Neuronal stem cell (in vitro differentiated cells): Measurements from ENCODE around the gene C17orf113.
"Not testable (repeated sequence)": the region's sequence is repeated elsewhere in the genome, so short reads cannot be mapped to it uniquely, and the experiment has no call there.

Experiments
- DNase-seq: peaks from one replicate; pipeline ENCODE4 v3.0.0-alpha.2; 2013; ENCODE audit warnings: low spot score
- H2AFZ ChIP-seq: one replicate; pipeline ENCODE4 v1.6.1; 2013; ENCODE audit warnings: mild to moderate bottlenecking, low read length, inconsistent platforms
- H2AK5ac ChIP-seq: 2 replicates; pipeline ENCODE4 v1.6.1; 2013; ENCODE audit warnings: low read depth, mild to moderate bottlenecking, inconsistent platforms, low read length, moderate library complexity, mixed read lengths
- H2BK120ac ChIP-seq: 2 replicates; pipeline ENCODE4 v1.6.1; 2013; ENCODE audit warnings: low read depth, mild to moderate bottlenecking, inconsistent platforms, low read length, moderate library complexity, mixed read lengths
- H2BK12ac ChIP-seq: one replicate; pipeline ENCODE4 v1.6.1; 2013; ENCODE audit warnings: low read length, inconsistent platforms
- H2BK15ac ChIP-seq: 2 replicates; pipeline ENCODE4 v1.6.1; 2013; ENCODE audit warnings: mild to moderate bottlenecking, low read length, inconsistent platforms, mixed read lengths
- H2BK5ac ChIP-seq: one replicate; pipeline ENCODE4 v1.6.1; 2013; ENCODE audit warnings: inconsistent platforms, mild to moderate bottlenecking, low read length, moderate library complexity
- H3K14ac ChIP-seq: one replicate; pipeline ENCODE4 v1.6.1; 2013; ENCODE audit warnings: low read length, inconsistent platforms
- H3K18ac ChIP-seq: 2 replicates; pipeline ENCODE4 v1.6.1; 2013; ENCODE audit warnings: low read length, inconsistent platforms
- H3K23ac ChIP-seq: 2 replicates; pipeline ENCODE4 v1.6.1; 2013; ENCODE audit warnings: low read depth, mild to moderate bottlenecking, mixed read lengths, low read length, inconsistent platforms; ENCODE audit not compliant: poor library complexity
- H3K27ac ChIP-seq: replicated peaks from 3 replicates; pipeline ENCODE4 v1.5.1; 2013; ENCODE audit warnings: low read length, inconsistent platforms
- H3K27me3 ChIP-seq, 3 experiments: 2 replicates each; pipeline ENCODE4 v1.6.1; 2013; ENCODE audit warnings: low read length in 3 of 3, mild to moderate bottlenecking in 2 of 3, inconsistent platforms in 1 of 3, low read depth in 1 of 3, mixed read lengths in 1 of 3, moderate library complexity in 1 of 3; ENCODE audit not compliant: control insufficient read depth in 3 of 3, insufficient read depth in 3 of 3
- H3K36me3 ChIP-seq, 2 donors: replicated peaks in 1 of 2; 2 replicates each; pipeline ENCODE4 v1.6.1; 2013; ENCODE audit warnings: low read length in 2 of 2; ENCODE audit not compliant: control insufficient read depth in 2 of 2, insufficient read depth in 2 of 2
- H3K4ac ChIP-seq: 2 replicates; pipeline ENCODE4 v1.6.1; 2013; ENCODE audit warnings: inconsistent platforms, mild to moderate bottlenecking, low read length, moderate library complexity
- H3K4me1 ChIP-seq, 2 donors: 1 replicate in 1 of 2; 2 replicates in 1 of 2; pipeline ENCODE4 v1.6.1; 2013; ENCODE audit warnings: low read length in 2 of 2, low read depth in 1 of 2; ENCODE audit not compliant: control insufficient read depth in 2 of 2, insufficient read depth in 1 of 2
- H3K4me2 ChIP-seq: one replicate; pipeline ENCODE4 v1.6.1; 2013; ENCODE audit warnings: mild to moderate bottlenecking, low read length, inconsistent platforms; ENCODE audit not compliant: insufficient read depth, poor library complexity, severe bottlenecking
- H3K4me3 ChIP-seq, 2 donors: 2 replicates each; pipeline ENCODE4 v1.5.1; 2013; ENCODE audit warnings: low read length in 2 of 2, mild to moderate bottlenecking in 2 of 2, inconsistent platforms in 1 of 2, moderate library complexity in 1 of 2
- H3K79me1 ChIP-seq: one replicate; pipeline ENCODE4 v1.6.1; 2013; ENCODE audit warnings: low read depth, mild to moderate bottlenecking, inconsistent platforms, low read length, moderate library complexity
- H3K9ac ChIP-seq: one replicate; pipeline ENCODE4 v1.6.1; 2013; ENCODE audit warnings: mild to moderate bottlenecking, low read depth, low read length, inconsistent platforms; ENCODE audit not compliant: poor library complexity
- H3K9me3 ChIP-seq, 2 donors: replicated peaks in 1 of 2; 2 replicates each; pipeline versions ENCODE3 to v1.6.1; 2013; ENCODE audit warnings: low read length in 2 of 2, mild to moderate bottlenecking in 2 of 2, inconsistent platforms in 1 of 2, low read depth in 1 of 2, mixed read lengths in 1 of 2, moderate library complexity in 1 of 2; ENCODE audit not compliant: control insufficient read depth in 2 of 2, insufficient read depth in 1 of 2
- H4K8ac ChIP-seq: one replicate; pipeline ENCODE4 v1.6.1; 2013; ENCODE audit warnings: low read depth, mild to moderate bottlenecking, inconsistent platforms, low read length, moderate library complexity
- H4K91ac ChIP-seq: one replicate; pipeline ENCODE4 v1.6.1; 2013; ENCODE audit warnings: low read length, low read depth, mild to moderate bottlenecking, inconsistent platforms; ENCODE audit not compliant: poor library complexity
- WGBS, 2 donors: extraction: QIAGEN DNeasy Blood & Tissue Kit; methylation state at CpG; one replicate each; pipeline ENCODE4 v1.1.7; 2013; ENCODE audit warnings: missing lambda C conversion rate in 2 of 2, mixed read lengths in 1 of 2; ENCODE audit not compliant: insufficient read length in 2 of 2, insufficient replicate concordance in 1 of 2; ENCODE audit errors: extremely low coverage in 2 of 2; 5-methylcytosine and 5-hydroxymethylcytosine counted together

C17orf113 gene

DNA sequence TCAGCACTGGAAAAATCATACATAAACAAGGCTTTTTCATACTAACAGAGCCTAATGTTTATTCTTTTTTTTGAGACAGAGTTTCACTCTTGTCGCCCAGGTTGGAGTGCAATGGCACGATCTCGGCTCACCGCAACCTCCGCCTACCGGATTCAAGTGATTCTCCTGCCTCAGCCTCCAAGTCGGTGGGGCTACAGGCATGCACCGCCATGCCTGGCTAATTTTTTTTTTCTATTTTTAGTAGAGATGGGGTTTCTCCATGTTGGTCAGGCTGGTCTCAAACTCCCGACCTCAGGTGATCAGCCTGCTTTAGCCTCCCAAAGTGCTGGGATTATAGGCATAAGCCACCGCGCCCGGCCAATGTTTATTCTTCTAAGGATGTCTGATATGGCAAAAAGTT lies 36.7 kb downstream of the C17orf113 start:
- H3K14ac ChIP-seq, H3K4me2 ChIP-seq, H4K8ac ChIP-seq, H3K27ac ChIP-seq, H3K4ac ChIP-seq, H2AFZ ChIP-seq, H3K9ac ChIP-seq, DNase-seq, H3K27me3 ChIP-seq, H3K4me3 ChIP-seq, H2BK15ac ChIP-seq, H2BK12ac ChIP-seq, H3K18ac ChIP-seq, H2AK5ac ChIP-seq, H3K23ac ChIP-seq, H3K4me1 ChIP-seq, H2BK120ac ChIP-seq, H4K91ac ChIP-seq, H2BK5ac ChIP-seq, H3K9me3 ChIP-seq: not testable (repeated sequence)
- Histone ChIP-seq H3K79me1 (peaks cover 13% of the 10 kb centered on the region), H3K36me3 (peaks cover 3 to 39% of the 10 kb centered on the region in 2 donors)
- WGBS, 2 donors: no CpG with 5 or more reads among the region's 12 CpGs

DNA sequence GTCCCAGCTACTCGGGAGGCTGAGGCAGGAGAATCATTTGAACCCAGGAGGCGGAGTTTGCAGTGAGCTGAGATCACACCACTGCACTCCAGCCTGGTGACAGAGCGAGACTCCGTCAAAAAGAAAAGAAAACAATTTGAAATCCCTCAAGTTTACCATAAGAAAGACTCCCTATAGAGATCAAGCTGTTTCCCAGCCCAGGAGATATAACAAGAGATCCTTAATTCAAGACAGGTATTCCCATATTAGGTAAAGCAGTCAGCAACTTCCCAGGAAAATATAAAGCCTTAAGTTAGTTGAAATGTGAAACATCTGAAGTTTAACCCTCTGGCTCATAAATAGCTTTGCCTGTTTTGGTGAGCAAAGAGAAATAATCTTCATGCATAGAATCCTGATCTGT lies 38.0 kb downstream of the C17orf113 start:
- not testable (repeated sequence) for H3K4ac ChIP-seq, DNase-seq, H3K9me3 ChIP-seq, H2BK120ac ChIP-seq, H2AK5ac ChIP-seq, H2BK5ac ChIP-seq, H3K27ac ChIP-seq, H3K4me1 ChIP-seq, H3K4me2 ChIP-seq, H3K18ac ChIP-seq, H2AFZ ChIP-seq, H4K8ac ChIP-seq, H3K23ac ChIP-seq, H3K27me3 ChIP-seq, H2BK12ac ChIP-seq, H2BK15ac ChIP-seq, H4K91ac ChIP-seq, H3K14ac ChIP-seq, H3K4me3 ChIP-seq, H3K9ac ChIP-seq
- Histone ChIP-seq H3K79me1 (peaks cover 11% of the 10 kb centered on the region), H3K36me3 (peaks cover 3 to 43% of the 10 kb centered on the region in 2 donors)
- no CpG with 5 or more reads among the region's 4 CpGs for WGBS, 2 donors

DNA sequence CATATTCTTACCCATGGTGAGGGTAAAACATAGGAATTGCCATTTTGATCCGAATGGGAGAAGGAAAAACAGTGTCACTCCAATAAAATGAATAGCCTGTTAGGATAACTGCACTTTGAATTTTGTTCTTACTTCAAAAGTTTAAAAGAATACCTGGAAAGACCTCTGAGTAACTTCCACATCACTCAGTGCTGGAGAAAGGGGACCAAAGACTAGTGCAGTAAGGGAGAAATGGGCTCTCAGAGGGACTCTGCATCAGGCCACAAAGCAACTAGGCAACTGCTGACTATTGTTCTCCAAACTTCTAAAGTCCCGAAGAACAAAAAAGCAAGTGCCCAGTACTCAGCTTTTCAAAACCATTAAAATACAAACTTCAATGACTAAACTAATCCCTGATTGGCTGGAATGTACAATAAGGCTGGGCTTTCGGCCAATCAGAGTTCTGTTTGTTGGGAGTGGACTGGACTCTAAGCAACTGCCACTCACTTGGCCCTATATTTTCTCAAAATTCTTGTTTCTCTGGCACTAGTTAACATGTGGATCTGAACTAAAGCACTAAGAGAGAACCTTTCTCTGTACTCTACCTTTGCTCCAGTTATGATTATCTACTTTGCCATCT lies 39.4 kb downstream of the C17orf113 start:
- DNase-seq: no peak
- no CpG with 5 or more reads among the region's 3 CpGs for WGBS, 2 donors
- H3K14ac ChIP-seq: no peak overlapping the region
- H3K18ac ChIP-seq: no peak overlapping the region
- no peak overlapping the region for H3K9ac ChIP-seq
- H2AFZ ChIP-seq: no peak overlapping the region
- H2BK15ac ChIP-seq: no peak overlapping the region
- no peak overlapping the region for H4K8ac ChIP-seq
- H2BK5ac ChIP-seq: no peak overlapping the region
- H3K4me2 ChIP-seq: no peak overlapping the region
- no peaks in the 10 kb centered on the region for H3K27me3 ChIP-seq
- no peak overlapping the region for H3K23ac ChIP-seq
- H3K4ac ChIP-seq: no peak overlapping the region
- peaks cover 3 to 47% of the 10 kb centered on the region in 2 donors for H3K36me3 ChIP-seq
- H3K79me1 ChIP-seq: peaks cover 6% of the 10 kb centered on the region
- no peaks in the 10 kb centered on the region for H3K9me3 ChIP-seq
- H2BK12ac ChIP-seq: no peak overlapping the region
- no peak overlapping the region for H4K91ac ChIP-seq
- no peak overlapping the region for H2BK120ac ChIP-seq
- H3K27ac ChIP-seq: no peak overlapping the region
- H2AK5ac ChIP-seq: no peak overlapping the region
- H3K4me1 ChIP-seq: peaks cover 1 to 3% of the 10 kb centered on the region in 2 donors
- H3K4me3 ChIP-seq: no peak overlapping the region

DNA sequence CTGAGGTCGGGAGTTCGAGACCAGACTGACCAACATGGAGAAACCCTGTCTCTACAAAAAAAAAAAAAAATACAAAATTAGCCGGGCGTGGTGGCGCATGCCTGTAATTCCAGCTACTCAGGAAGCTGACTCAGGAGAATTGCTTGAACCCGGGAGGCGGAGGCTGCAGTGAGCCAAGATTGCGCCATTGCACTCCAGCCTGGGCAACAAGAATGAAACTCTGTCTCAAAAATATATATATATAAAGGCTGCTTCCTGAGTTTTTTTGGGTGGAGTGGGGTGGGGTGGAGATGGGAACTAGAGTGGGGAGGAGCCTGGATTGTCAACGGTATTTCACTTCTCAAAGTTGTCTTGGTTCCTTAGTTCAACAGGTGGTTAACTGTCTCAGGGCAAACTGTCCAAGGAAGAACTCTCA lies 40.1 kb downstream of the C17orf113 start:
- not testable (repeated sequence) for H2AK5ac ChIP-seq, H3K14ac ChIP-seq, H4K91ac ChIP-seq, H3K27me3 ChIP-seq, H3K9ac ChIP-seq, H3K79me1 ChIP-seq, H2BK12ac ChIP-seq, DNase-seq, H2BK120ac ChIP-seq, H3K4ac ChIP-seq, H2BK5ac ChIP-seq, H3K9me3 ChIP-seq, H2AFZ ChIP-seq, H3K4me1 ChIP-seq, H2BK15ac ChIP-seq, H3K4me3 ChIP-seq, H4K8ac ChIP-seq, H3K18ac ChIP-seq, H3K27ac ChIP-seq, H3K4me2 ChIP-seq, H3K23ac ChIP-seq
- peaks cover 3 to 49% of the 10 kb centered on the region in 2 donors for H3K36me3 ChIP-seq
- WGBS, 2 donors: no CpG with 5 or more reads among the region's 9 CpGs
